ENCODE data around the gene NAXE.
"Not testable (repeated sequence)": the region's sequence is repeated elsewhere in the genome, so short reads cannot be mapped to it uniquely, and the experiment has no call there.

NAXE gene

GRCh38 chr1:156571261-156571852, 20.2 kb upstream of the NAXE start:
- DNase-seq, result no peak

- peak; percentile 77 for DNase-seq
Measured at GRCh38 chr1:156571919-156572662, 19.5 kb upstream of the NAXE start, which contains the start of gene IQGAP3. Gene IQGAP3, minus strand, starts transcription at chr1:156572565. Its CDS starts 36 bp downstream, at chr1:156572529.

DNA sequence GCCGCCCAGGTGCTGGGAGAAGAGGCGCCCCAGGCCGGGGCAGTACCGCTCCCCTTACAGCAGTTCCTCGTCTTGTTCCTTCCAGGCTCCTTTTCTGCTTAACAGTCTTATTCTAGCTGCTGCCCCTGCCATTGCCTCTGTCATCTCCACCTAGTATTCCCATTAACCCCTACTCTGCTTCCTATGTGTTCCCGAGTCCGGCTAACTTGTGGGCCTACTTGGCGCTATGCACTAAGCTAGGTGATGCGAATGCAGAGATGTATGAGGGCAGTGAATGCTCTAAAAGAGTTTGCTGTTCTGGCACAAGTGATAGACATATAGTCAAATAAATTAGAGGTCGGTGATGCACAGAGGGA, 18.9 kb upstream of the NAXE start:
- no peak for DNase-seq

GRCh38 chr1:156574039-156574633, 17.4 kb upstream of the NAXE start:
- no peak for DNase-seq

- DNase-seq, result no peak
Measured at GRCh38 chr1:156577550-156577949, 14.0 kb upstream of the NAXE start.

- no peak for DNase-seq
Measured at GRCh38 chr1:156578055-156578454, 13.5 kb upstream of the NAXE start.

DNA sequence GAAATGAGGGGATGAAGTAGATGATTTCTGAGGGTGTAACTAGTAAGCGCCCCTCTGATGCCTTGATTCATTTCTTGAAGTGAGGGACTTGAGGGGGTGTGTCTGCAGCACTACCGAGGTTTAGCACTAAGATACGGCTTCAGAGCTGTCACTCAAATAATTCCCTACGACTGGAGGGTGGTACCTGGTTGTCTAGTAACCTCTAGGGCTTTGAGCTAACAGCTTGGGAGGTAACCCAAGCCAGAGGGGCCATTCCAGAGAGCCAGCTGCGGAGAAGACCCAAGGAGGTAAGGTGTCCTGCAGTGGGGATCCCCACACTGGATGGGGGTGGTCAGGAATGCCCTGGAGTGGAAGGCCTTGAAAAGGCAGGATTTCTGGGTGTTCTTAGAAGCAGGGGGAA, 12.1 kb upstream of the NAXE start, which contains the start of gene TTC24:
Gene TTC24 (plus strand): TSS at position 252 of the 400 bp plus-strand sequence. CDS start 1,642 bp downstream, outside the sequence.
- no peak for DNase-seq

GRCh38 chr1:156581661-156582387, 9.8 kb upstream of the NAXE start:
- no peak for DNase-seq

DNA sequence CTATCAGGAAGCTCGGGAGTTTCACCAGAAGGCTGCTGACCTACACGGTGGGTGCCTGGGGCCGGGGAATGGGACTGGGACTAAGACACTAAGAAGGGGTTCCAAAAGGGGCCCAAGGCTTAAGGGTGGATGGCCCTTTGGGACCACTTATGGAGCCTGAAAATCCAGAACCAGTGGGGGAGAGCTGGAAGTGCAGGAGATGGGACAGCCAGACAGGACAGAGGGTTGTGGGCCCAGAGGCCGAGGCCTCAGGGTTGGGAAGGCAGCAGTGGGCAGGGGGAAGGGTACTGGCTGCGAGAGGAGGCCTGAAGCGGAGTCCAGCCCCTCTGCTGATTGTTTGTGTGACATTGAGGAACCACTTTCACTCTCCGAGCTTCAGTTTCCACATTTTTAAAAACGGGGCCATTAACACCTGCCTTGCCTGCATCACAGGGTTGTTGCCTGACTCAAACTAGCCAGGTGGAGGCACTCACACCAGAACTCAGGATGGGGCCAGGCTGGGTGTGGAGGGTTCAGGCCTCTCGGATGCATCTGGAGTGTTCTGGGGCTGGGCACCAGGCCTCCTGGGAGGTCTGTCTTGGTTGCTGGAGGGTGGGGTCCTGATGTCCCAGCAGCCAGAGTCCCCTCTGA, 9.1 kb upstream of the NAXE start:
- DNase-seq, result no peak

DNA sequence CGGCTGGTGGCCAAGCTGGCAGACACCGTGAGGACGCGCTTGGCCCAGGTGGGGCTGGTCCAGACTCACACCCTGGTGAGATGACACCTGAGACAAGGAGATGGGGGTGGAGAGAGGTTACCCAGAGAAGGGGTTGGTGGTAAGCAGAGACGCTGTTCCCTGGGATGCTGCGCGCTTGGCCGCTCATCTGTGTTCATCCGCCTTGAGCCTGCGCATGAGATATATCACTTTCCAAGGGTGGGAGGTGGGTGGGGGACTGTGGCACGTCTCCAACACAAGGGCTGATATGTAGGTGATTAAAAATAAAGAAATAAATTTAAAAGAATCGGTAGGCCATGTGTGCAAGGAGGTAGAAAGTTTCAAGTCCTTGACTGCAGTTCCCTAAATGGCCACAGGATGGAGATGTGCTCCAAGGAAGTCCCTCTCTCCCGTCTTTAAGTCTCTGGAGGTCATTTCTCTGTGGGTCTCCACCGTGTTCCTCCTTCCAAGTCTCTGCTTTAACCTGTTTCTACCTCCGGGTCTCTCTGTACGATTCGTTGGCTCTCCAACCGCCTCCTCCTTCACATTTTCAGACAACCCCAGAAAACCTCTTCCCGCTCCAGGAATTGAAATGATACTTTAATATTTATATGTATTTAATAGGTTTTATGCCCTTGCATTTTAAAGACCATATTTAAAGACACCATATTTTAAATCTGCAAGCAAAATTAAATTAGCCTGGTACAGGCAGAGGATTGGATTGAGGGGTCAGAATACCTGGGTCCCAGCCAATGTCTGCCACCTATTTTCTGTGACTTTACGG, 7.6 kb upstream of the NAXE start:
- DNase-seq, result peak; percentile 79

DNA sequence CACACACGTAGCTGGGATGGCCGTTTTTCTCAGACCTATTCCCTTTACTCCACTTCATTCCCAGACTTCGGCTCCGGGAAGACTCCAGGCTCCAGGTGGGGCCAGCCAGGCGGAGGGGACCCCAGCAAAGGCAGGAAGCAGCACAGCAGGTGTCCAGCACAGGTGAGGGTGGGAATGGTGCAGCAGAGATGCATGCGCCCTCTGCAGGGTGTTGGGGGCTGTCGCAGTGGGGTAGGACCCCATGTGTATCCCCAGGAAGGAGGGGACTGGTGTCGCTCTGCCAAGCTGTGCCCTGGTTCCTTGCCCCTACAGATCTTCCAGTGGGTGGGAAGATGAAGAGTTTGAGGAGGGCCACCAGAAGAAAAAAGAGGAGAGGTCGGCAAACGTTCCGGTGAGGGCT, 6.8 kb upstream of the NAXE start:
- no peak for DNase-seq

- DNase-seq, result no peak
Measured at GRCh38 chr1:156586323-156586722, 5.3 kb upstream of the NAXE start.

- DNase-seq, result no peak
Measured at GRCh38 chr1:156586892-156587477, 4.6 kb upstream of the NAXE start.

GRCh38 chr1:156587927-156588326, 3.6 kb upstream of the NAXE start:
- DNase-seq, result not testable (repeated sequence)

DNA sequence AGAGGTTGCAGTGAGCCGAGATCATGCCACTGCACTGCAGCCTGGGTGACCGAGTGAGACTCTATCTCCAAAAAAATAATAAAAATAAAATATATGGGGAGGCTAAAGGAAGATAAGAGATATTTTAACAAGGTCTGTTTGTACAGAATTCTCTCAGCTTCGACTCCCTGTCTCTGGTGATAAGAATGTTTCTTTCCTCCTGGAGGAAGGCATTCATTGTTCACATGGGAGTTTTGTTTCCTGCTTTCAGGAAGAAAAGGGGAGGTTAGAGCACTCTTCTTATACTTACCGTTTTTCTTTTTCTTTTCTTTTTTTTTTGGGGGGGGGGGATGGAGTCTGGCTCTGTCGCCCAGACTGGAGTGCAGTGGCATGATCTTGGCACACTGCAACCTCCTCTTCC, 2.0 kb upstream of the NAXE start:
- no peak for DNase-seq

- no peak for DNase-seq
Measured at GRCh38 chr1:156590326-156591180, 1.0 kb upstream of the NAXE start.

- DNase-seq, result no peak
Measured at GRCh38 chr1:156591181-156591431, 470 bp upstream of the NAXE start.

- DNase-seq, result no peak
Measured at GRCh38 chr1:156592158-156592909, 758 bp downstream of the NAXE start.

GRCh38 chr1:156592910-156593660, 1.5 kb downstream of the NAXE start:
- DNase-seq, result no peak

- no peak for DNase-seq
Measured at GRCh38 chr1:156593661-156593989, 2.0 kb downstream of the NAXE start.
